Measurements from ENCODE around the gene MTCH1.

Gene MTCH1

DNA sequence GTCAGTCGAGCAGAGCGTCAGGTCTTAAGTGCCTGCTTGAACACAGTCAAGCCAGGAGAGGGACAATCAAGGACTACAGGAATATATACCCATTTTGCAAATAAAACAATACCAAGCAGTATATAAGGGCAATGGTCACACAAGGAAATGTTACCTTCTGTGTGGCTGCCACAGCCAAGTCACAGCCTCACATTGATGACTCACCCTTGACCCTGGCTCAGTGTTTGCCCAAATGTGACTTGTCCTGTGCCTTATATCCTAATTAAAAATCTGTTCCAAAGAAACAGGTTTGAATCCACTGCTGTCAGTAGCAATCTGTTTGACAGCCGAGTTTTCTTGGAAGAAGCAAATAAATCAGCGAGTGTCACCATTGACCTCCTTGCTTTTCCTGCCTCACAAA, 65.9 kb downstream of the MTCH1 start:
- no peak for TF ChIP-seq EP300 (IDR thresholded peaks at IDR 0.05; ENCODE audit: borderline replicate concordance)
- TF ChIP-seq, protein P1, sequence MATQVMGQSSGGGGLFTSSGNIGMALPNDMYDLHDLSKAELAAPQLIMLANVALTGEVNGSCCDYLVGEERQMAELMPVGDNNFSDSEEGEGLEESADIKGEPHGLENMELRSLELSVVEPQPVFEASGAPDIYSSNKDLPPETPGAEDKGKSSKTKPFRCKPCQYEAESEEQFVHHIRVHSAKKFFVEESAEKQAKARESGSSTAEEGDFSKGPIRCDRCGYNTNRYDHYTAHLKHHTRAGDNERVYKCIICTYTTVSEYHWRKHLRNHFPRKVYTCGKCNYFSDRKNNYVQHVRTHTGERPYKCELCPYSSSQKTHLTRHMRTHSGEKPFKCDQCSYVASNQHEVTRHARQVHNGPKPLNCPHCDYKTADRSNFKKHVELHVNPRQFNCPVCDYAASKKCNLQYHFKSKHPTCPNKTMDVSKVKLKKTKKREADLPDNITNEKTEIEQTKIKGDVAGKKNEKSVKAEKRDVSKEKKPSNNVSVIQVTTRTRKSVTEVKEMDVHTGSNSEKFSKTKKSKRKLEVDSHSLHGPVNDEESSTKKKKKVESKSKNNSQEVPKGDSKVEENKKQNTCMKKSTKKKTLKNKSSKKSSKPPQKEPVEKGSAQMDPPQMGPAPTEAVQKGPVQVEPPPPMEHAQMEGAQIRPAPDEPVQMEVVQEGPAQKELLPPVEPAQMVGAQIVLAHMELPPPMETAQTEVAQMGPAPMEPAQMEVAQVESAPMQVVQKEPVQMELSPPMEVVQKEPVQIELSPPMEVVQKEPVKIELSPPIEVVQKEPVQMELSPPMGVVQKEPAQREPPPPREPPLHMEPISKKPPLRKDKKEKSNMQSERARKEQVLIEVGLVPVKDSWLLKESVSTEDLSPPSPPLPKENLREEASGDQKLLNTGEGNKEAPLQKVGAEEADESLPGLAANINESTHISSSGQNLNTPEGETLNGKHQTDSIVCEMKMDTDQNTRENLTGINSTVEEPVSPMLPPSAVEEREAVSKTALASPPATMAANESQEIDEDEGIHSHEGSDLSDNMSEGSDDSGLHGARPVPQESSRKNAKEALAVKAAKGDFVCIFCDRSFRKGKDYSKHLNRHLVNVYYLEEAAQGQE (IDR thresholded peaks at IDR 0.05; ENCODE audit: low read depth) = no peak
- no peak for TF ChIP-seq YY1 (IDR thresholded peaks at IDR 0.05; ENCODE audit: low read depth)
- TF ChIP-seq CREB1 (IDR thresholded peaks at IDR 0.05; ENCODE audit: low read depth) = no peak
- TF ChIP-seq, protein P2, sequence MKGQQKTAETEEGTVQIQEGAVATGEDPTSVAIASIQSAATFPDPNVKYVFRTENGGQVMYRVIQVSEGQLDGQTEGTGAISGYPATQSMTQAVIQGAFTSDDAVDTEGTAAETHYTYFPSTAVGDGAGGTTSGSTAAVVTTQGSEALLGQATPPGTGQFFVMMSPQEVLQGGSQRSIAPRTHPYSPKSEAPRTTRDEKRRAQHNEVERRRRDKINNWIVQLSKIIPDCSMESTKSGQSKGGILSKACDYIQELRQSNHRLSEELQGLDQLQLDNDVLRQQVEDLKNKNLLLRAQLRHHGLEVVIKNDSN (IDR thresholded peaks at IDR 0.05) = no peak
- TF ChIP-seq FOXM1 (IDR thresholded peaks at IDR 0.05; ENCODE audit: borderline replicate concordance, low read depth) = no peak
- no peak for TF ChIP-seq TCF12 (IDR thresholded peaks at IDR 0.05; ENCODE audit: low read depth)
- TF ChIP-seq NFIC (IDR thresholded peaks at IDR 0.05) = no peak
- TF ChIP-seq, protein P3, sequence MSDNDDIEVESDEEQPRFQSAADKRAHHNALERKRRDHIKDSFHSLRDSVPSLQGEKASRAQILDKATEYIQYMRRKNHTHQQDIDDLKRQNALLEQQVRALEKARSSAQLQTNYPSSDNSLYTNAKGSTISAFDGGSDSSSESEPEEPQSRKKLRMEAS (IDR thresholded peaks at IDR 0.05) = no peak
- no peak for TF ChIP-seq EGR1 (IDR thresholded peaks at IDR 0.05)
- no peak for TF ChIP-seq TEAD4 (IDR thresholded peaks at IDR 0.05)
- TF ChIP-seq RAD21 (IDR thresholded peaks at IDR 0.05; ENCODE audit: low read depth) = no peak
